GM19035 (cell line): ENCODE results near the gene PRF1.
"Not testable (repeated sequence)": the region's sequence is repeated elsewhere in the genome, so short reads cannot be mapped to it uniquely, and the experiment has no call there.

Experiments
- ATAC-seq: cut with Tn5 transposase; IDR thresholded peaks from one replicate; pipeline ENCODE4 v1.9.1; 2021; ENCODE audit not compliant: unreplicated experiment

Gene PRF1

DNA sequence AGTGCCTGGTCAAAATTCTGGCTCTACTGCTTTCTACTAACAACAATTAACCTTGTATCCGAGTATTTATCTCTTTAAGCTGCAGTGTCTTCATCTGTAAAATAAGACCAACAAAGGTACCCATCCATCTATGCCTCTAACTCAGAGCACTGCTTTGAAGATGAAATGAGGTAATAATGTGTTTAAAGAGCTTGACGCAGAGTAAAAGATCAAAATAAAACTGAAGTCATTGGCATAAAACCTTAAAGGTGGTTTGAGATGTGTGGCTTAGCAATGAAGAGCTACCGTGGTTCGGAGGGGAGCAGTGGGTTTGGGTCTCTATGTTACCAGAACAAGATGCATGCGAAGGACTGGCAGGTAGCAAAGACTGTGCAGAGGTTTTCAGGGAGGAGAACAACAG is 16.1 kb upstream of the PRF1 start:
- no peak for ATAC-seq

DNA sequence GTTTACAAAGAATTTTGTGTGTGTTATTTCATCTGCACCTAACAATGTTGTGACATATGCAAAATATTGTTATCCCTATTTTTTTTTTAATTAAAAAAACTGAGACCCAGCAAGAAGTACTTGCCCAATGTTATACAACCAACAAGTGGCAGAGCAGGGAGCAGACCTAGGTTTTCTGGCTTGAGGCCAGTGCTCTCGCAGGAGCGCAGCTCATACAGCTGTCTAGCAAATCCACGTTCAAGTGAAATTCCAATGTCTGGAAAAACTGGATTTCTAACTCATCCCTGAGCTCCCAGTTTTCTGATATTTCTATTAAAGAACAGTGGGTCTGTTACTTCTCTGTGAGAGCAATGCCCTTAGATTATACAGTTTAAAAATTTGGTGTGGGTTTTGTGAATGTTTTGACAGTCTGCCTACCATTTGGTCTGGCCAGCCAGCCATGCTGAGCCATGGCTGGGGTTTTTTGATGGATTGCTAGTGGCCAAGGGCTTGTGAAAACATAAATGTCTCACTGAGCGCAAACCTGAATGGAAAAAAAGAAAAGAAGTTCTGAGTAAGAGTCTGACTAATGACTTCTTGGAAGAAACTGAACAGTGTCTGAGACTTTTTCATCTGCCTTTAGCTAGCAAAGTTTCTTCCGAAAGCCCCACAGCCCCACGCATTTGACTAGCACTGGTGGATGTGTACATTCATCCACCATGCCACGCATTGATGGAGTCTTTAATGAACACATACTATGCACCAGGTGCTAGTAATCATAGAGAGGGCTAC is 15.4 kb upstream of the PRF1 start:
- no peak for ATAC-seq

DNA sequence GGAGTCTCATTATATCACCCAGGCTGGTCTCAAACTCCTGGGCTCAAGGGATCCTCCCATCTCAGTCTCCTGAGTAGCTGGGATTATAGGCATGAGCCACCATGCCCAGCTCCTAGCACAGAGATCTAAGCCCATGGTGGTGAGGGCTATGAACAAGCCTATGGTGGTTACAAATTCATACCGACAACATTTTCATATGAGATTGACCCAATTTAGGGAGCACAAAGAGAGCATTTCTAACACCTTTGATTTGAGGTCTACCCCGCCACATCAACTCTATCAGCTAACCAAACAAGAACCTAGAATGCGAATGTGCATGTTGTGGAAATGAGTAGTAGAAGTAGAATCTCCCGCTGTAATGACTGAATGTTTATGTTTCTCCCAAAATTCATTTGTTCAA is 14.2 kb upstream of the PRF1 start:
- no peak for ATAC-seq

DNA sequence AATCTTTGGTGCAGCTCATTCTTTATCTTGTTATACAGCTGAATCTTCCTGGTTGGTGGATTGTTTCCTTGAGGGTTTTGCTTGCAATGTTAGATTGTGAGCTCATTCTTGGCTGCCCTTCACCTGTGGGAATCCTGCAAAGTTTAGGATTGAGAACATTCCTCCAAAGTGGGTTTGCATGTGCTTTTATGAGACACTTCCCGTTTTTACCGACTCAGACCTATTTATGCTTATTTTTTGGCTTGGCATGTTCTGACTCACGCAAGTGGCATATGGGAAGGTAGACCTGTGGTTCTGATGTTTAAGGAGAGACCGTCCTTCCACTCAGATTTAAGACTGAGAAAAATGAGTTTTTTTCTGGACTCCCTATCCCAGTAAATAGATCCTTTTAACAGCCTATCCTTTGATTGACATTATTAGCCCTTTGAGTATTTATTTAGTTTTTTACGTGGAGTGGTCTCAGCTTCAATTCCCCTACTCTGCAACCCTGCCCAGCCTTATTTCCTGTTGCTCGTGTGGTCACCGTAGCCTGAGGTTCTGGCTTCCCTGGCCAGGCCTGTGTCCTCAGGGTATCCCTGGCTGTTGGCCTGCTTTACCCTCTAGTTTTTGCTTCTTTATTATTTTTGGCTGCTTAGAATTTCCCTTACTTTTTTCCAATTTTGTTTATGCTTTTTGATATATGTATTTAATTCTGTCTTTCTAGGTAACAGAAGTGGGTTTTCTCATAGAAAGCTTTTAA is 13.4 kb upstream of the PRF1 start:
- no peak for ATAC-seq

DNA sequence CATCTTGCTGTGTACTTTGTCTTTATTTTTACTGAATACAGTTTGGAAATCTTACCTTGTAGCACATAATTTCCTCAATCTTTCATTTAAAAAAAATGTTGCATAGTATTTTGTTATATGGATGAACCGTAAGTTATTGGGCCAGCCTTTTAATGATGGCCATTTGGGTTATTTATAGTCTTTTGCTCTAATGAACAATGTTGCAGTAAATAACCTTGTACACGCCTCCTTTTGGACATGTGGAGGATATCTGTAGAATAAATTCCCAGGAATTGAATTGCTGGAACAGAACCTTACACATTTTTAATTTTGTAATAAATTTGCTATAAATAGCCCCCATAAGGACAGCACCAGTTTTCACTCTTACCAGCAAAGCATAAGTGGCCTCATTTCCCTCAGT is 12.7 kb upstream of the PRF1 start:
- no peak for ATAC-seq

DNA sequence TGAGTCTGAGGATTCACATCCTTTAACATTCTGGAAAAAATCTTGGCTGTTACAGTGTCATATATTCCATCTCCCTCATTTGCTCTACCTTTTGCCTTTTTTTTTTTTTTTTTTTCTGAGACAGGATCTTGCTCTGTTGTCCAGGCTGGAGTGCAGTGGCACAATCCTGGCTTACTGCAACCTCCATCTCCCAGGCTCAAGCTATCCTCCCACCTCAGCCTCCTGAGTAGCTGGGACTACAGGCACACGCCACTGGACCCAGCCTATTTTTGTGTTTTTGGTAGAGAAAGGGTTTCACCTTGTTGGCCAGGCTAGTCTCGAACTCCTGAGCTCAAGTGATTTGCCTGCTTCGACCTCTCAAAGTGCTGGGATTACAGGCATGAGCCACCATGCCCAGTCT is 11.8 kb upstream of the PRF1 start:
- not testable (repeated sequence) for ATAC-seq

DNA sequence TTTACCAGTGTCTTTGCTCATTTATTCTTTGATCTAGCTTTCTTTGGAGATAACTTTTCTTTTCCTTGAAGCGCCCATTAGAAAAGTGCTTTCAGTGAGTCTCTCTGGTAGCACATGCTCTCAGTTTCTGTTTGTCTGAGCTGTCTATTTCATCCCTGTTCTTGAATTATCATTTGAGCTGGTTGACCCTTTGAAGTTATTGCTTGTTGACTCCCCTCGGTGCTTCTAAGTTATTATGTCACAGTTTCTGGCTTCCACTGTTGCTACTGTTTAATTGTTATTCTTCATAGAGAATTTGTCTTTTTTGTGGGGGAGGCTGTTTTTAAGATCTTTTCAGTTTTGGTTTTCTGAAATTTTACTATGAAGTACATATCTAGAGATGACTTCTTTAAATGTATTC is 11.4 kb upstream of the PRF1 start:
- ATAC-seq: no peak

DNA sequence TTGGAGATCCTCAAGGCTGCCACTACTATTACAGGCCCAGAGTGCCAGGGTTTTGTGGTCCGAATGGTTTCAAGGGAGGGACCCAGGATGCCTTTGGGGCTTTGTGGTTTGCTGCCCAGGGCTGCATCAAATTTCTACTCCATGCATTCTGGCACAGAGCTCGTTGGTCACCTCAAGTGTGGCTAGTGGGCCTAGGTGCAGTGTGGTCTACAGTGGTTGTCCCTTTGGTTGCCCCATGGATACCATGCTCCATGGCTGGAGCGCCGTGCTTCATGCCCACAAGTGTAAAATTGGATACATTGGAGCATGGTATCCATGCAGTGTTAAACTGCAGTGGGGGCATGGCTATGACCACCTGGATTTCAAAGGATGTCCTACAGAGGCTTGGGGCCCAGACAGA is 5.4 kb upstream of the PRF1 start:
- ATAC-seq: no peak

DNA sequence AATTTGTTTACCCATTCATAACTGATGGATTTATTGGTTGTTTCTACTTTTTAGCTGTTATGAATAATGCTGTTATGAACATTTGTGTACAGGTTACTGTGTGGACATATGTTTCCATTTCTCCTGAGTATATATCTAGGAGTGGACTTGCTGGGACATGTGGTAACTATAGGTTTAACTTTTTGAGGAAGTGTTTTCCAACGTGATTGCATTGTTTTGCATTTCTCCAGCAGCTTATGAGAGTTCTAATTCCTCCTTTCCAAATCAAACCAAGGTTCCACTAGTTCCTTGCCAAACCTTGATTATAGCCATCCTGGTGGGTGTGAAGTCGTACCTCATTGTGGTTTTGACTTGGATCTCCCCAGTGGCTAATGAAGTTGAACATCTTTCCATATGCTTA is 2.6 kb upstream of the PRF1 start:
- ATAC-seq: no peak

DNA sequence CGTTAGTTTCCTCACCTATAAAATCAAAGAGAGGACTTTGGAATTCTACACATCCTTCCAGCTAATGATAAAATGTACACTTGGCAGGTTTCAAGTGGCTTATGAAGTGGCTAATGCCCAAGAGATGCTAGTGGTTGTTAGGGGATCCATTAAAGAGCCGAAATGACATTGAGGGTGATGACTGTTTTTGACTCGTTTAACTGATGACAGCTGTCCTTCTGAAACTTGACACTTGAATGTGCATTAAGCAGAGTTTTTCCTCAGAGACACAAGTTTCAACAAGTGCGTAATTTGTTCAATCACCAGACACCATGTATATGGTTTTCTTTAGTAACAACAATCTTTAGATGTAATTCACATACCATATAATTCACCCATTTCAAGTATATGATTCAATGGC is 1.6 kb upstream of the PRF1 start:
- ATAC-seq: no peak

DNA sequence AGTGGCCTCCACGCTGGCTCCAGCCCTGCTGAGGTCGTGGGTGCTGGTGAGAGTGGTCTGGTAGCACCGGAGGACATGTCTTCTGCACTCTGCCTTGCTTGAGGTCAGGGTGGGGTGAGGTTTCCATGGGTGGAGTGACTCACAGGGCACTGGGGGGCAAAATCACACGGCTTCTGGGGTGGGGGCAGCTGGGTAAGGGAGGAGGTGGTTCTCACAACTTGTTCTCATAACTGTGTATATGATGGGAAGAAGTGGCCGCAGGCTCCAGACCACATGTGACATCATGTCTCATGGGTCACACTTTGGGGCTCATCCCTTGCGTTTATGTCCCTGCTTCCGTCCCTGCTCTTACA is 884 bp upstream of the PRF1 start:
- no peak for ATAC-seq

DNA sequence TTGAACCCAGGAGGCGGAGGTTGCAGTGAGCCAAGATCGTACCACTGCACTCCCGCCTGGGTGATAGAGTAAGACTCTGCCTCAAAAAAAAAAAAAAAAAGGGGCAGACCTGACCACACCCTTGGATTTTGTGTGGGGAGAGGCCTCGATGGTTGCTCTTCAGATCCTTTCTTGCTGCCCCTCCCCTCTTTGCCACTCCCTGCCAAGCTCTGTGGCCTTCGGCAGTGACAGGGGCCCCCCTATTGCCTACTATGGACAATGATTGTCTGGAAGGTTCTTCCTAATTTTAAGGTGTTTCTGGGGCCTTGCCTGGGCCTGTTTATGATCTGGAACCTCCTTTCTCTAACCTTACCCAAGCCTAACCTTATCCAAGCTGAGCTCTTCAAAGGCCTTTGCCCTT is 795 bp downstream of the PRF1 start:
- no peak for ATAC-seq

DNA sequence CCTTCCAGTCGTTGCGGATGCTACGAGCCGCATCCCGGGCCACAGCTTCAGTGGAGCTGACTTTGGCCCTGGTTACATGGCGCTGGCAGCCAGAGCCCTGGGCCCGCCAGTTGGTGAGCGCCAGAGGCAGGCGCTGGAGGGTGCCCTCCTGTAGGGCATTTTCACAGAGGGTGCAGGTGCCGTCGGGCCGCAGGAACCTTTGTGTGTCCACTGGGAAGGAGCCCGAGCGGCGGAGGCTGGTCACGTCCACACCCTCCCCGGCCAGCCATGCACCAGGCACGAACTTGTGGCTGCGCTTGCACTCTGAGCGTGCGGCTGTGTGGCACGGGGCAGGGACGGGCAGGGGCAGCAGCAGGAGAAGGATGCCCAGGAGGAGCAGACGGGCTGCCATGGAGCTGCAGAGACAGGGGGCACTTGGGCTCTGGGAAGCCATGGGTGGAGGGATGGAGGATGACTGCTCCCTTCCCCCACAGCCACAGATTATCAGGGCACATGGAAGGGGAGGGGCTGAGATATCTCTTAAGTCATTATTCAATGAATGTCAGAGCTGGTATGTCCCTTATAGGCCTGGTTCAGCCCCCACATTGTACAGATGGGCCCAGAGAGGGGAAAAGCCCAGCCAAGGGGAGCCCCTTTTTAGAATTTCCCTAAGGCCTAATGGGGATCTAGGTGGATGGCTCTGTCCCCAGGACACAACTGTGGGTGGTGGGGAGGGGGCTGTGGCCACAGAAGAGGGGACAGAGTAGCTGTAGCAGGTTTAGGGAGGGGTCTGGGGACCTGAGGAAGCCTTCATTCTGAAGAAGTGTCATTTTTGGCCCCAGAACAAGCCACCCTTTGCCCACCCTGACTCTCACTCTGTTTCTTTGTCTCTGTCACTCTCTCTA is 1.8 kb downstream of the PRF1 start:
- ATAC-seq: no peak

DNA sequence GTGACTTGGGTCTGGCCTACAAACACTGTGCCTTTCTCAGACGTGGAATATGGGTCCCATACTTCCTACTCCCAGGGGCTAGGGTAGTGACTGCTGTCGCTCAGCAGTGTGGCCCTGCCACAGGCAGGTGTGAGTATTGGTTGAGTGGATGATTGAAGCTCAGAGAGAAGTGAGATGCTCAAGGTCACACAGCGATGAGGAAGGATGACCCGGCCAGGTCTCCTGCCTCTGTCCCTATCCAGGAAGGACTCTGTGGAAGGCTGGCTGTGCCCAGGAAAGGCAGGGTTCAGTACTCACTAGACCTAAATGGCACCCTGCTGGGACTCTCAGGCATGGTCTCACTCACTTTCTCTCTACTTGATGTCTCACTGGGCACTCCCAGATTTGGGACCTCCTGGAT is 2.8 kb downstream of the PRF1 start:
- no peak for ATAC-seq

DNA sequence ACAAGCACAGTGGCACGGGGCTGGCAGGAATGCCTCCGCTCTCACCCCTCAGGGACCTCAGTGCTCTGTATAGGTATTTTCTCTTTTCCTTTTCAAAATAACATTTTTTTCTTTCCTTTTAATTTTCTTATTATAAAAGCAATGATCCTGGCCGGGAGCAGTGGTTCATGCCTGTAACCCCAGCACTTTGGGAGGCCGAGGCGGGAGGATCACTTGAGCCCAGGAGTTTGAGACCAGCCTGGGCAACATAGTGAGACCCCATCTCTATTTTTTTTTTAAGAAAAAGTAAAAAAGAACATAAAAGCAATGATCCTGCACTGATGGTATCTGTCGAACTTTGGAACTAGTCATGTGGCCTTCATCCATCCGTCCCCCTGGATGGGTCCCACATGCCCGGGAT is 3.2 kb downstream of the PRF1 start:
- ATAC-seq: no peak

DNA sequence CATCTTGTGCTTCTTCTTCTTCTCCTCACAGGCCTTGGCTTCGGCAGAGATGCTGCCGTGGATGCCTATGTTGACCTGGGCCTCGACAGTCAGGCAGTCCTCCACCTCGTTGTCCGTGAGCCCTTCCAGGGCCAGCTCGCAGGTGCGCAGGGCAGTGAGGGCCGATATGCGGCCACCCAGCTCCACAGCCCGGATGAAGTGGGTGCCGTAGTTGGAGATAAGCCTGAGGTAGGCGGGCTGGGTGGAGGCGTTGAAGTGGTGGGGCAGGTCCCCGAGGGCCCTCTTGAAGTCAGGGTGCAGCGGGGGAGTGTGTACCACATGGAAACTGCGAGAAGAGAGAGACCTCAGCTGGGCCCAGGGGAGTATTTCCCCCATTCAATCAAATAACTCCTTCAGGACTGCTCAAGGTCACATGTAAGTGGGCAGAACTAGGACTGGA is 3.7 kb downstream of the PRF1 start:
- no peak for ATAC-seq

DNA sequence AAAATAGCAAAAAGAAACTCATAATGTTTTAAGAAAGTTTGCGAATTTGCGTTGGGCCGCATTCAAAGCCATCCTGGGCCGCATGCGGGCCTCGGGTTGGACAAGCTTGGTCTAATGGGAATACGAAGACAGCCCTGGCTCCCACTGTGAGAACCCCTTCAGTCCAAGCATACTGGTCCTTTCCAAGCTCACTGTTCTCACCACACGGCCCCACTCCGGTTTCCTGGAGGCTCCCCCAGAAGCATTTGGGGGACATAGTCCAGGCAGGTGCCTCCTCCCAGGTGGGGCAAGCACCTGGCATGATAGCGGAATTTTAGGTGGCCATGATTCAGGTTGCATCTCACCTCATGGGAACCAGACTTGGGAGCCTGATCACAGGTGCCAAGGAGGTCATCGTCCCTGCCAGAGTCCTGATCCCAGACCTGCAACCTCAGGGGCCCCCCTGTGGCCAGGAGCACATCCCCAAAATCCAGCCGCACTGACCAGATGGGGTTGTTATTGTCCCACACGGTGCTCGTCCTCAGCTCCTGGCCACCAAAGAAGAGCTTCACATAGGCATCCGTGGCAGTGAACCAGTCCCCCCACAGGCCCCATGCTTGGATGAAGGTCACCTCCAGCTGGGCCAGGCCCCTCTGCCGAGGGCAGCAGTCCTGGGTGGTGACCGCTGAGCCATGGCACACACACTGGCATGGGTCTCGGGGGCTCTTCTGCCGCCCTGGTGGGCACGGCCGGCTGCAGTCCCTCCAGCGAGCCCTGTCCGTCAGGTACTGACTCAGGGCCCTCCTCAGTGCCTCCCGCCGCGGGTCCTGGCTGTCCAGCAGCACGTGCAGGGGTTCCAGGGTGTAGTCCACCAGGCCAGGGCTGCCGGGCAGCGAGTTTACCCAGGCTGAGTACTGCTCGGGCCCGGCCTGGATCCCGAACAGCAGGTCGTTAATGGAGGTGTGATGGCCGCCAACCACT is 4.4 kb downstream of the PRF1 start:
- no peak for ATAC-seq

DNA sequence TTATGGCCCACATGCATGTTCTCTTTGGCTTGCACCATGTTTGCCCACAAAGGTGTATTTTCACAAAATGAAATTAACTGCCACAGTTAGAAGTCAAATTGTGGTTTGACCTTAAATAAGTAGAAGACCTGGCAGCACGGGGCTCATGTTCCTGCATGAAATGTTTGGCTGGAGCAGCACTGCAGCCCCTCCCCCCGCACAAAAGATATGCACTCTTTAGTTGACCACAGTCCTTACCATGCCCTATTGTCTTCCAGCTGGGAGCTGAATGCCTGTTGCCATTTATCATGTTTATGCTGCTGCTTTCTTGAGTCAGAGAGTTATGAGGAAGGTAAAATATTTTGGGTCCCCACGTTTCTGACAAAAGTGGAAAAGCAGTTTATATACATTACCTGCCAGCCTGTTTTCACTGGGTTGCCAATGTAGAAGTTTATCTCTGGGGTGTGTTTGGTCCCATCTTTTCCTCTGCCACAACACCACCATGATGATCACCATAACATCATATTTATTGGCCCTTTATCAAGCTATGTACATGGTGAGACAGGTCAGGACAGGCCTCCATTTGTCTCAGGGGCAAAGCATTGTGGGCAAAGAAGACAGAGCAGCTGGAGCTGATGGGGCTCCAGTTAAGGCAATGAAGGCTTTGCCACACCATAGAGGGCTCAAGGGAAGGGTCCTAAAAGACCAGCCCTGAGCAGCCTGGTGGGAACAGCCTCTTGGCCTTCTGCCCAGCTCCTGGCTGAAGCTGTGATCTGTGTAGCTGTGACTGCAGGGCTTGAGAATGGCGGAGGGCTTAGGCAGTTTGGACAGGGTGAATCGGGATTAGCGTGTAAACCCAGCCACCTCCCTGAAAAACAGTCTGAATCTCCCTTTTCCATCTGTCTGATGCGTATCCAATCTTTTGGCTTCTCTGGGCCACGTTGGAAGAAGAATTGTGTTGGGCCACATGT is 5.4 kb downstream of the PRF1 start:
- no peak for ATAC-seq

DNA sequence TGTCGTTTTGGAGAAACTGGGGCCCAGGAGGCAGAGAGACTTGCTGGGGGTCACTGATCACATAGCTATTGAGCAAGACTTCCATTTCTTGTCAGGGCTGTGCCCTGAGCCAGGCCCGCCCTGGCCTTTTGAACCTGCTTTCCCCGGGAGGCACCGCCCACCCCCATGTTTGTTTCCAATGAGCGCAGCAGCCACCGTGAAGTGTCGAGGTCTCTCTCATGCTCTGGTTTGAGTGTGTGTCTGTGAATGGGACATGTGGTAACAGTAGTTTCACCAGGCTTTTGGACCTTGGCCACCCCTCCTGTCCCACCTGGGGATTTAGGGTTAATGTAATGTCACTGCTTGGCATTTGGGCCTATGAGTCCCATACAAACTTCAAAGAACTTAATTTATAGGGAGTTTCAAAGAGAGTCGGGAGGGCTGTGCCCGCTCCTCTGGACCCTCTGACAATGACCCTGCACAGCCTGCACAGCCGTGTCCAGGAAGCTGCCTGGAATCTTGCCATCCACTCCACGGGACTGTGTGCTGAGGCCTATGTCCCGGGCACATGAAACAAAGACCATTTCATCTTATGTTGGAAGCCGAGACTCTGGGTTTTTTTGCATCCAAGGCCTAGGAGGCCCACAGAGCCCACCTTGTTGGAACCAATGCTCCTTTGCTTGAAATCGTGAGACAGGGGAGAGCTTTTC is 6.3 kb downstream of the PRF1 start:
- no peak for ATAC-seq
